ENCODE data around the gene NDUFS2.

NDUFS2 gene

DNA sequence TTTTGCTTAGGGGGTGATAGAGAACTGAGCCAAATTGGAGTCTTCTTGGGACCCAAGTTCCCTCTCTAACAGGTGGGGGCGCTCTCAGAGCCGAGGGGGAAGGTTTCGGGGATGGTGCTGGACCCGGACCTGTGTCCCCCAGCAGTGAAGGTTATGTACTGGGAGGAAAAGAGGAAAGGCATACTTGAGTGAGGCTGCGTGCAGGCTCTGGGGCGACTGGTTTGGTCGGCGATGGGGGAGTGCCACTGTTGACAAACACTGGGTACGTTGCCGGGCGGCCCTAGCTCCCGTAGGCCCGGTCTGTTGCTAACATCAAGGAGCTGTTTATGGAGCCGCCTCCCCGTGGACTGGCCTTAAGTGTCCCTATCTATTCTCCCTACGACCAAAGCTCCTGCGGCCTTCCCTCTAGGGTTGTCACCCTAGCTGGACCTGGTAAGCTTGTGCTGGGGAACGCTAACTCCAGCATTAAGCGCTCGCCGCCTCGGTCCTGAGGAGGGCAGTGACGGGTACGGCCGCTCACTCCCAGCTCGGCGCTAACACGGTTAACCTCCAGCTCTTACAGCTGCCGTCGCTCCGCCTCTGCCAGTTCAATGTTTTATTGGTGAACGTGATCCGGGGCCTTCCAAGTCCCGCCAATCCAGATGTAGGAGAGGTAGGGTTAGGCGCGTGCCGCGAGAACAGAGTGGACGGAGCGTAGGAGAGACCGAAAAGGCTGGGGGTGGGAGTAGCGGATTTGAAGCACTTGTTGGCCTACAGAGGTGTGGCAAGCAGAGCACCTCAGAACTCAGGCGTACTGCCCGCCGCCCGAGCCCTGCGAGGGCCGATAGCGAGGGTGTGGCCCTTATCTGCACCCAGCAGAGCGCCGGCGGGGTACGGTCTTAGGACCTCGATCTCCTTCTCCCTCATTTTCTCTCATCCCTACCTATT, 36.2 kb upstream of the NDUFS2 start, which contains the start of gene PPOX:
PPOX (plus strand) TSS at position 685 of the 927 bp plus-strand sequence. CDS start 422 bp downstream, outside the sequence.
- peak; percentile 99 for DNase-seq (ENCODE audit: low spot score)
- TF ChIP-seq, protein P1, sequence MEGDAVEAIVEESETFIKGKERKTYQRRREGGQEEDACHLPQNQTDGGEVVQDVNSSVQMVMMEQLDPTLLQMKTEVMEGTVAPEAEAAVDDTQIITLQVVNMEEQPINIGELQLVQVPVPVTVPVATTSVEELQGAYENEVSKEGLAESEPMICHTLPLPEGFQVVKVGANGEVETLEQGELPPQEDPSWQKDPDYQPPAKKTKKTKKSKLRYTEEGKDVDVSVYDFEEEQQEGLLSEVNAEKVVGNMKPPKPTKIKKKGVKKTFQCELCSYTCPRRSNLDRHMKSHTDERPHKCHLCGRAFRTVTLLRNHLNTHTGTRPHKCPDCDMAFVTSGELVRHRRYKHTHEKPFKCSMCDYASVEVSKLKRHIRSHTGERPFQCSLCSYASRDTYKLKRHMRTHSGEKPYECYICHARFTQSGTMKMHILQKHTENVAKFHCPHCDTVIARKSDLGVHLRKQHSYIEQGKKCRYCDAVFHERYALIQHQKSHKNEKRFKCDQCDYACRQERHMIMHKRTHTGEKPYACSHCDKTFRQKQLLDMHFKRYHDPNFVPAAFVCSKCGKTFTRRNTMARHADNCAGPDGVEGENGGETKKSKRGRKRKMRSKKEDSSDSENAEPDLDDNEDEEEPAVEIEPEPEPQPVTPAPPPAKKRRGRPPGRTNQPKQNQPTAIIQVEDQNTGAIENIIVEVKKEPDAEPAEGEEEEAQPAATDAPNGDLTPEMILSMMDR (IDR thresholded peaks at IDR 0.05), result no peak
- peak within 1 kb of the TSS; percentile 82 for H3K4me3 ChIP-seq
- H3K27ac ChIP-seq, result peak within 1 kb of the TSS; percentile 76 to 92

DNA sequence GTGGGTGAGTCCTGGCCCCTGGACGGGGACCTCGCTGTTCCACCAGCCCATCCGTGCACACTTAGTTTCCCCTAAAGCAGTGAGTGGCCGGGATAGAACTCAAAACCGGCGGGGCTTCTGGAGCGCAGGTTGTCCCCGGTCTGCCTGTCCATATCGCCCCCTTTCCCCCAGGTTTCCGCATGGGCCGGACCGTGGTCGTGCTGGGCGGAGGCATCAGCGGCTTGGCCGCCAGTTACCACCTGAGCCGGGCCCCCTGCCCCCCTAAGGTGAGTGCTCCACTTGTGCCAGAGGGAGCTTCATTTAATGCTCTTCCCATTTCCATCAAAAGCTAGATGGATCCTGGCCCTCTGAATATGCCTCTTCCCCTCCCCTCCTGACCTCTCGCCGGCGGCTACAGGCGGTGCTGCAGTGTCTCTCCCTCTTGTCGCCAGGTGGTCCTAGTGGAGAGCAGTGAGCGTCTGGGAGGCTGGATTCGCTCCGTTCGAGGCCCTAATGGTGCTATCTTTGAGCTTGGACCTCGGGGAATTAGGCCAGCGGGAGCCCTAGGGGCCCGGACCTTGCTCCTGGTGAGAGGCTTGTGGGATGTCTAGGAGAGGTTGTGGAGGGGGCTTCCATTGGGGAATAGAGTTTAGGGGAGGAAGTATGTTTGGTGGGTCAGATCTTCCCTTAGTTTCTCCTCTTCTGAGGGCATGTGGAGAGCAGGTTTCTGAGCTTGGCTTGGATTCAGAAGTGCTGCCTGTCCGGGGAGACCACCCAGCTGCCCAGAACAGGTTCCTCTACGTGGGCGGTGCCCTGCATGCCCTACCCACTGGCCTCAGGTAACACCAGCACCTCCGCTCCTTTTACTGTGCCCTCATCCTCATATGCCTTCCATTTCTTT, 35.3 kb upstream of the NDUFS2 start:
- TF ChIP-seq, protein P1 (IDR thresholded peaks at IDR 0.05), result no peak
- DNase-seq (ENCODE audit: low spot score), result peak; percentile 73
- H3K27ac ChIP-seq, result peak overlapping the region; percentile 76 to 92
- peak overlapping the region; percentile 82 for H3K4me3 ChIP-seq

DNA sequence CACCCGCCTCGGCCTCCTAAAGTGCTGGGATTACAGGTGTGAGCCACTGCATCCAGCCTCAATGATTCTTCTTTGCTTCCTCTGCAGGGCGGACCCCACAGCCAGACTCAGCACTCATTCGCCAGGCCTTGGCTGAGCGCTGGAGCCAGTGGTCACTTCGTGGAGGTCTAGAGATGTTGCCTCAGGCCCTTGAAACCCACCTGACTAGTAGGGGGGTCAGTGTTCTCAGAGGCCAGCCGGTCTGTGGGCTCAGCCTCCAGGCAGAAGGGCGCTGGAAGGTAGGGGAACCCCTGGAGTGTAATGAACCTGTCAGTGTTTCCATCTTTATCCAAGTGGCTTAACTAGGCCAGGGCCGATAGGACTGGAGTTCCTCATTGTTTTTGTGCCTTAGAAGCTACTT, 33.3 kb upstream of the NDUFS2 start:
- DNase-seq (ENCODE audit: low spot score), result peak; percentile 54
- Histone ChIP-seq H3K27ac (no peak overlapping the region), H3K4me3 (no peak overlapping the region)
- TF ChIP-seq, protein P1 (IDR thresholded peaks at IDR 0.05), result no peak

DNA sequence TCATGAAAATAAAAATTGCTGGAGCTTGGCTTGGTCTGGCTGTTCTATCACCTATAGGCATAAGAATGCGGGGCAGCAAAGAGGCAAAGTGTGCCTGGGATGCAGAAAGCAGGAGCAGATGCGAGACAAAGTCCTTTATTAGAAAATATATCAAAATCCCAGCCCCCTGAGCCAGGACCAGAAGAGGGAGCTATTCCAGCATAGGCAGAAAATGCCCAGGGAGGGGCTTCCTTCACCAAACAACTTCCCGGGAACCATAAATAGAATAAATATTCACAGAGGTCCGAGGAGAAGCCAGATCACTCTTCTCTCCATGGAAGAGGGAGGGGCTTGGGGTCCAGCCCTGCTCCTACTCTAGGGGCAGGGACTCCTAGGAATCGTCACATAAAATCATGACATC, 31.0 kb upstream of the NDUFS2 start:
- Histone ChIP-seq H3K4me3 (no peak overlapping the region), H3K27ac (no peak overlapping the region)
- no peak for DNase-seq (ENCODE audit: low spot score)
- TF ChIP-seq, protein P1 (IDR thresholded peaks at IDR 0.05), result no peak

DNA sequence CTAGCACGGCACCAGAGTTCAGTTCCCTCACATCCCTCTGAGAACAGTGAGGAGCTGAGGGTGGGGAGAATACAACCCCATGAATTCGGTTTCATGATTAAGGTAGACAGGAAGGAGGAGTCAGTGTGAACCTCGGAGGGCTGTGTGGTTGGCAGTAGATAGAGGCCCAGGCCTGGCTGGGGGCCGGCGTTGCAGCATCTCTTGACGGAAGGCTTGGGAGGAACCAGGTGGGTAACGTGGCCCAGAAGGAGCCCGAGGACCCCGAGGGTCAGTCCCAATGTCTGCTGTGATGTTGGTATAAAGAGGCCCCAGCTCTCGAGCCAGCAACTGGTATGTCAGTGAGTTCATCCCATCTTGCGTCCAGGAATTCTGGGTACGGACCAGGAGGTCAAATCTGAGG, 30.5 kb upstream of the NDUFS2 start:
- TF ChIP-seq, protein P1 (IDR thresholded peaks at IDR 0.05), result no peak
- no peak overlapping the region for H3K4me3 ChIP-seq
- no peak for DNase-seq (ENCODE audit: low spot score)
- H3K27ac ChIP-seq, result no peak overlapping the region

DNA sequence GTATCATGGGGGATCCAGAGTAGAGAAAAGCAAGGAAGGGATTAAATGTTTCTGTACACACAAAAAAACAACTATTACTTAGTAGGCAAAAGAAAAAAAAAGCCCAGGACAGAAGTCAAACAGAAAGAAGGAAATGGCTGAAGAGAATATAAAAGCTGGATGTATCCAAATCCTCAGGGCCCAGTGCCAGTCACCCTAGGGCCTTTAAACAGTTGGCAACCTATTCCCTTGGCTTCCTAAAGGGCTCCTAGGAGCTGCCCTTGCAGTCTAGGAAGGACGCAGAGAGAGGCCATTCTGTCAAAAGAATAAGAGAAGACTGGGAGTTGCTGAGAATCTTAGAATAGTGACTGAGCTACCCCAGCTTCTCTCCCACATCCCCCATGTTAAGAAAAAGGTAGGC, 29.8 kb upstream of the NDUFS2 start:
- Histone ChIP-seq H3K4me3 (no peak overlapping the region), H3K27ac (no peak overlapping the region)
- no peak for DNase-seq (ENCODE audit: low spot score)
- TF ChIP-seq, protein P1 (IDR thresholded peaks at IDR 0.05), result no peak
